ENCODE measurements around the gene TAF5L.

DNA sequence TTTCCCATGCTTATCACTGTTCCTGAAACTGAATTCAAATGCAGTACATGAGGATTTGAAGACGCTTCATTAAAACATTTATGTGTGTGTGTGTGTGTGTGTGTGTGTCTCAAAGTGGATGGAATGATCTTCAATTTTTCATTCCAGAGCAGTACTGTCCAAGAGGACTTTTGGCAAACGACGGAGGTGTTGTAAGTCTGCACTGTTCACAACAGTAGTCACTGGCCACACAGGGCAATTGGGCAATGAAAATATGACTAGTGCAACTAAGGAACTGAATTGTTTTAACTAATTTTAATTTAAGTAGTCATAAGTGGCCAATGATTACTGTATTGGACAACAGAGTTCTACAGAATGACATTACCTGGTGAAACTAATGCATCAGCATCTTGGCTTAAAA is 5.0 kb downstream of the TAF5L start:
- TF ChIP-seq CTCF (IDR thresholded peaks at IDR 0.05) = no peak
- TF ChIP-seq EZH2 (IDR thresholded peaks at IDR 0.05) = no peak
- no peak for TF ChIP-seq EZH2phosphoT487 (IDR thresholded peaks at IDR 0.05)
